CD4-positive, alpha-beta T cell treated with Interleukin-21 for 1 hour (primary cell): ENCODE measurements around the gene ANGPTL4.
"Not testable (repeated sequence)": the region's sequence is repeated elsewhere in the genome, so short reads cannot be mapped to it uniquely, and the experiment has no call there.

Experiments
- DNase-seq: peaks from one replicate; pipeline ENCODE4 v3.0.0-alpha.2; 2020

Gene ANGPTL4

GRCh38 chr19:8363803-8364771, at the start of gene ANGPTL4:
TSS of gene ANGPTL4 (plus strand) at chr19:8364155. CDS start at chr19:8364322, 167 bp downstream.
- peak; percentile 56 for DNase-seq

GRCh38 chr19:8314981-8315640, 48.8 kb upstream of the ANGPTL4 start:
- DNase-seq, result not testable (repeated sequence)

GRCh38 chr19:8316351-8317125, 47.4 kb upstream of the ANGPTL4 start:
- no peak for DNase-seq

- not testable (repeated sequence) for DNase-seq
Observed at GRCh38 chr19:8318835-8319234, 45.1 kb upstream of the ANGPTL4 start.

- DNase-seq, result no peak
Observed at GRCh38 chr19:8319807-8320520, 44.0 kb upstream of the ANGPTL4 start.

GRCh38 chr19:8320564-8321066, 43.3 kb upstream of the ANGPTL4 start:
- DNase-seq, result peak; percentile 21

GRCh38 chr19:8321067-8321985, 42.6 kb upstream of the ANGPTL4 start, which contains the start of the genes NDUFA7 and RPS28:
TSS of gene NDUFA7 (minus strand) at chr19:8321375. CDS start at chr19:8321358, 17 bp downstream.
TSS of gene RPS28 (plus strand) at chr19:8321496. CDS start at chr19:8321531, 35 bp downstream.
- peak; percentile 97 for DNase-seq

GRCh38 chr19:8321986-8322637, 41.8 kb upstream of the ANGPTL4 start:
- no peak for DNase-seq

- DNase-seq, result no peak
Observed at GRCh38 chr19:8322638-8322997, 41.3 kb upstream of the ANGPTL4 start.

GRCh38 chr19:8323781-8324185, 40.2 kb upstream of the ANGPTL4 start:
- no peak for DNase-seq

GRCh38 chr19:8324186-8325050, 39.5 kb upstream of the ANGPTL4 start:
- DNase-seq, result no peak

GRCh38 chr19:8325454-8325853, 38.5 kb upstream of the ANGPTL4 start:
- DNase-seq, result no peak

GRCh38 chr19:8329996-8330395, 34.0 kb upstream of the ANGPTL4 start:
- DNase-seq, result no peak

GRCh38 chr19:8331263-8331845, 32.6 kb upstream of the ANGPTL4 start:
- no peak for DNase-seq

- DNase-seq, result no peak
Observed at GRCh38 chr19:8332976-8333766, 30.8 kb upstream of the ANGPTL4 start.

GRCh38 chr19:8333767-8334457, 30.0 kb upstream of the ANGPTL4 start:
- no peak for DNase-seq
